ENCODE measurements around the gene RSPRY1. TPM values are rescaled to one million over a fixed set of nuclear protein-coding genes. Genes with fewer than 3 reads are reported as not detected.

Gene RSPRY1
- total and polyA plus RNA-seq, 9 donors, result 15.9 to 42.1 (median 28.3) TPM

GRCh38 chr16:57244463-57244766, 58.3 kb downstream of the RSPRY1 start:
- intact Hi-C loops (cut with DNase I), result loop anchor here in 1 of 4 donors (5.0 kb wide), 1 partner anchor 52 kb away; no protein-coding TSS in a partner anchor
- Histone ChIP-seq H3K4me3 (peak overlapping the region; percentile 84), H3K27me3 (no peaks in the 10 kb centered on the region), H3K4me1 (ENCODE audit: insufficient read depth) (peaks cover 3% of the 10 kb centered on the region), H3K36me3 (no peaks in the 10 kb centered on the region), H3K27ac (peak overlapping the region in 1 of 2 donors; percentile 80), H3K9me3 (no peaks in the 10 kb centered on the region)
- TF ChIP-seq POLR2A (IDR thresholded peaks at IDR 0.05), result no peak
- no peak for TF ChIP-seq EP300 (IDR thresholded peaks at IDR 0.05)
- TF ChIP-seq, protein P1, sequence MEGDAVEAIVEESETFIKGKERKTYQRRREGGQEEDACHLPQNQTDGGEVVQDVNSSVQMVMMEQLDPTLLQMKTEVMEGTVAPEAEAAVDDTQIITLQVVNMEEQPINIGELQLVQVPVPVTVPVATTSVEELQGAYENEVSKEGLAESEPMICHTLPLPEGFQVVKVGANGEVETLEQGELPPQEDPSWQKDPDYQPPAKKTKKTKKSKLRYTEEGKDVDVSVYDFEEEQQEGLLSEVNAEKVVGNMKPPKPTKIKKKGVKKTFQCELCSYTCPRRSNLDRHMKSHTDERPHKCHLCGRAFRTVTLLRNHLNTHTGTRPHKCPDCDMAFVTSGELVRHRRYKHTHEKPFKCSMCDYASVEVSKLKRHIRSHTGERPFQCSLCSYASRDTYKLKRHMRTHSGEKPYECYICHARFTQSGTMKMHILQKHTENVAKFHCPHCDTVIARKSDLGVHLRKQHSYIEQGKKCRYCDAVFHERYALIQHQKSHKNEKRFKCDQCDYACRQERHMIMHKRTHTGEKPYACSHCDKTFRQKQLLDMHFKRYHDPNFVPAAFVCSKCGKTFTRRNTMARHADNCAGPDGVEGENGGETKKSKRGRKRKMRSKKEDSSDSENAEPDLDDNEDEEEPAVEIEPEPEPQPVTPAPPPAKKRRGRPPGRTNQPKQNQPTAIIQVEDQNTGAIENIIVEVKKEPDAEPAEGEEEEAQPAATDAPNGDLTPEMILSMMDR (IDR thresholded peaks at IDR 0.05), result no peak
- DNase-seq, result no peak
- WGBS, 3 donors, result 4 to 10% (median 5%) methylated on average over 9 of the region's 9 CpGs

- no peaks in the 10 kb centered on the region for H3K27me3 ChIP-seq
- H3K27ac ChIP-seq, result peak within 1 kb of the TSS; percentile 22 to 80
- H3K4me3 ChIP-seq, result peak within 1 kb of the TSS; percentile 84
- peak; percentile 97 to 99 (median 98) for DNase-seq
- intact Hi-C loops (cut with DNase I), result loop anchor here in 1 of 4 donors (5.0 kb wide), 1 partner anchor 53 kb away; no protein-coding TSS in a partner anchor
- no peaks in the 10 kb centered on the region for H3K36me3 ChIP-seq
- 0 to 1% (median 1%) methylated on average over 52 to 77 of the region's 77 CpGs for WGBS, 3 donors
- TF ChIP-seq EP300 (IDR thresholded peaks at IDR 0.05) (no peak), POLR2A (IDR thresholded peaks at IDR 0.05) (peak; percentile 64)
- TF ChIP-seq, protein P1 (IDR thresholded peaks at IDR 0.05), result no peak
- peaks cover 3% of the 10 kb centered on the region for H3K4me1 ChIP-seq (ENCODE audit: insufficient read depth)
- no peaks in the 10 kb centered on the region for H3K9me3 ChIP-seq
Measured at GRCh38 chr16:57244767-57245471, 58.8 kb downstream of the RSPRY1 start, which contains the start of gene ARL2BP. Gene ARL2BP (plus strand): TSS chr16:57245259. CDS start chr16:57245368, 109 bp downstream.

DNA sequence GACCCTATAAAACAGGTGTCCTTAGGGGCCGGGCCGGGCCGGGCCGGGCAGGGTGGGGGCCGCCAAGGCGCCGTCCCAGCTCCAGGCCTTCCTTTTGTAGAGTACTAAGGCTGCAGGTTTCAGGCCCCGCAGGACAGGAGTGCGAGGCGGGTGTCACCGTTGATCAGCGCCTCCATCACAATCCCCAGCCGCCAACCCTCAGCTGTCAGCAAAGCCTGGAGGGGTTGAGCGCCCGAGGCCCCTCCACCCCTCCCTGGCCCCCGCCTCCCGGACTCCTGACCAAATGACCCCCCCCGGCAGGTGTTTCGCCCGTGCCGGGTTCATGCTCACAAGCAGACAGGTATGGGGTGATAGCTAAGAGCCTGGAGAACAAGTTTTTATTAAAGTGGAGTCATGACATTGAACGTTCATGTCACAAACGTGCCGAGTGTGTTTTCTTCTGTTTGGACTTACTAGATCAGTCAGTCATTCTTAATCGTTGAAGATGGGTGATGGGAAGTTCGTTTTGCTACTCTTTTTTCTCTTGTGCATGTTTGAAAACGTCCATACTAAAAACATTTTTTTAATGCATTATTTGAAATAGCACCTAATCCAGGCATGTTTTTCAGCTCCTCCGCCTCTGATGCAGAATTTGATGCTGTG, 59.5 kb downstream of the RSPRY1 start:
- Histone ChIP-seq H3K36me3 (no peaks in the 10 kb centered on the region), H3K27ac (peak overlapping the region; percentile 22 to 80), H3K4me1 (ENCODE audit: insufficient read depth) (peaks cover 3% of the 10 kb centered on the region), H3K9me3 (no peaks in the 10 kb centered on the region), H3K4me3 (peak overlapping the region; percentile 84), H3K27me3 (no peaks in the 10 kb centered on the region)
- intact Hi-C loops (cut with DNase I), result loop anchor here in 1 of 4 donors (2.0 kb wide), 1 partner anchor 55 kb away; no protein-coding TSS in a partner anchor
- TF ChIP-seq, protein P1 (IDR thresholded peaks at IDR 0.05), result no peak
- no peak for TF ChIP-seq POLR2A (IDR thresholded peaks at IDR 0.05)
- TF ChIP-seq EP300 (IDR thresholded peaks at IDR 0.05), result no peak
- peak in 2 of 5 donors; percentile 49 to 65 for DNase-seq
- WGBS, 3 donors, result 2 to 4% (median 4%) methylated on average over 25 to 28 of the region's 28 CpGs

DNA sequence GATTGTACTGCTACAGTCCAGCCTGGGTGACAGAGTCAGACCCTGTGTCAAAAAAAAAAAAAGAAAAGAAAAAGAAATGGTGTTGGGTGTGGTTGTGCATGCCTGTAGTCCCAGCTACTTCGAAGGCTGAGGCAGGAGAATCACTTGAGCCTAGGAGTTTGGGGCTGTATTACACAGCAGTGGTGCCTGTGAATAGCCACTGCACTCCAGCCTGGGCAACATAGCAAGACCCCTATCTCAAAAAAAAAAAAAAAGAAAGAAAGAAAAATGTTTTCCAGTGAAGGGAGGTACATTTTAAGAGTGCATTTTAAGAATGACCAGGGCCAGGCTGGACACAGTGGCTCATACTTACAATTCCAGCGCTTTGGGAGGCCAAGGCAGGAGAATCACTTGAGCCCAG, 65.2 kb downstream of the RSPRY1 start:
- Histone ChIP-seq H3K27ac (no peak overlapping the region), H3K9me3 (no peaks in the 10 kb centered on the region), H3K4me3 (no peak overlapping the region), H3K4me1 (ENCODE audit: insufficient read depth) (no peaks in the 10 kb centered on the region), H3K36me3 (no peaks in the 10 kb centered on the region), H3K27me3 (no peaks in the 10 kb centered on the region)
- no peak for DNase-seq
- 97 to 100% (median 99%) methylated on average over 2 of the region's 2 CpGs for WGBS, 3 donors
- intact Hi-C loops (cut with DNase I), result no loop called here
- no peak for TF ChIP-seq POLR2A (IDR thresholded peaks at IDR 0.05)
- TF ChIP-seq EP300 (IDR thresholded peaks at IDR 0.05), result no peak
- TF ChIP-seq, protein P1 (IDR thresholded peaks at IDR 0.05), result no peak

All from ovary (tissue), 9 donors.